GM12878 (cell line): Measurements from ENCODE around the gene HLTF. TPM values are rescaled to one million over a fixed set of nuclear protein-coding genes. Genes with fewer than 3 reads are reported as not detected.

Experiments used
- ATF7 ChIP-seq: fragments of 450-650 bp; IDR thresholded peaks from 2 replicates; pipeline ENCODE4 v1.6.1; 2016; ENCODE audit warnings: low read depth, mild to moderate bottlenecking
- GATAD2B ChIP-seq: fragments of 450-650 bp; conservative IDR thresholded peaks from 2 replicates; pipeline ENCODE4 v1.6.1; 2017; ENCODE audit warnings: low read depth, mild to moderate bottlenecking, moderate library complexity
- IKZF2 ChIP-seq, 2 experiments: fragments of 450-650 bp; IDR thresholded peaks; 2 replicates each; pipeline ENCODE4 v1.6.1; 2017; ENCODE audit warnings: mild to moderate bottlenecking in 2 of 2, moderate library complexity in 2 of 2
- POLR2A ChIP-seq: IDR thresholded peaks from 2 replicates; pipeline ENCODE4 v1.6.1; 2011; ENCODE audit warnings: low read depth, mild to moderate bottlenecking, low read length
- POU2F2 ChIP-seq: IDR thresholded peaks from 3 replicates; pipeline ENCODE4 v1.6.1; 2011; ENCODE audit warnings: low read depth, mild to moderate bottlenecking, low read length, borderline replicate concordance
- RELA ChIP-seq: fragments of 450-650 bp; IDR thresholded peaks from 2 replicates; pipeline ENCODE4 v1.8.0; 2014; ENCODE audit warnings: borderline replicate concordance; ENCODE audit not compliant: partially characterized antibody
- SMC3 ChIP-seq: IDR thresholded peaks from 2 replicates; pipeline ENCODE4 v1.6.1; 2011; ENCODE audit warnings: low read length, improper control_type of control experiment, borderline replicate concordance
- TCF3 ChIP-seq: IDR thresholded peaks from 2 replicates; pipeline ENCODE4 v1.6.1; 2012; ENCODE audit warnings: low read depth, mild to moderate bottlenecking, low read length, borderline replicate concordance; ENCODE audit not compliant: insufficient read depth
- polyA plus RNA-seq, 11 experiments: library from polyadenylated mRNA; depleted of rRNA in 4 of 11; unstranded in 6 of 11; stranded (reverse) in 5 of 11; fragments of >200 nt; fragmentation: Nextera tagmentation in 4 of 11; fragmentation: Illumina TruSeq in 1 of 11; extraction: Ambion mirVana in 4 of 11; extraction: Trizol in 1 of 11; gene quantifications; 1 replicate in 1 of 11; 2 replicates in 10 of 11; pipeline versions ENCODE4 v1.2.1 to v1.2.3, GENCODE V29; 2011 to 2016; ENCODE audit warnings: inconsistent platforms in 2 of 11, missing spikeins in 2 of 11, low read depth in 1 of 11
- total RNA-seq, 4 experiments: library from RNA; depleted of rRNA in 3 of 4; stranded (reverse); fragments of >200 nt in 3 of 4; fragmentation: Illumina TruSeq in 1 of 4; extraction: Trizol in 1 of 4; gene quantifications; 2 replicates each; pipeline versions ENCODE4 v1.2.1 to v1.2.3, GENCODE V29; 2013 to 2021
- TF ChIP-seq, protein P1 (sequence below): fragments of 150-350 bp; IDR thresholded peaks from 2 replicates; pipeline ENCODE4 v1.6.1; 2014; ENCODE audit warnings: mild to moderate bottlenecking, low read depth, low read length
- TF ChIP-seq, protein P2 (sequence below): fragments of 450-650 bp; IDR thresholded peaks from 2 replicates; pipeline ENCODE4 v1.6.1; 2018; ENCODE audit warnings: borderline replicate concordance, mild to moderate bottlenecking; ENCODE audit not compliant: partially characterized antibody

Gene HLTF
- total and polyA plus RNA-seq, 10 of the 15 experiments (the other 5 are each of a cell fraction or from before 2014, with no cell fraction given): 13.7 to 50.4 (median 31.7) TPM

DNA sequence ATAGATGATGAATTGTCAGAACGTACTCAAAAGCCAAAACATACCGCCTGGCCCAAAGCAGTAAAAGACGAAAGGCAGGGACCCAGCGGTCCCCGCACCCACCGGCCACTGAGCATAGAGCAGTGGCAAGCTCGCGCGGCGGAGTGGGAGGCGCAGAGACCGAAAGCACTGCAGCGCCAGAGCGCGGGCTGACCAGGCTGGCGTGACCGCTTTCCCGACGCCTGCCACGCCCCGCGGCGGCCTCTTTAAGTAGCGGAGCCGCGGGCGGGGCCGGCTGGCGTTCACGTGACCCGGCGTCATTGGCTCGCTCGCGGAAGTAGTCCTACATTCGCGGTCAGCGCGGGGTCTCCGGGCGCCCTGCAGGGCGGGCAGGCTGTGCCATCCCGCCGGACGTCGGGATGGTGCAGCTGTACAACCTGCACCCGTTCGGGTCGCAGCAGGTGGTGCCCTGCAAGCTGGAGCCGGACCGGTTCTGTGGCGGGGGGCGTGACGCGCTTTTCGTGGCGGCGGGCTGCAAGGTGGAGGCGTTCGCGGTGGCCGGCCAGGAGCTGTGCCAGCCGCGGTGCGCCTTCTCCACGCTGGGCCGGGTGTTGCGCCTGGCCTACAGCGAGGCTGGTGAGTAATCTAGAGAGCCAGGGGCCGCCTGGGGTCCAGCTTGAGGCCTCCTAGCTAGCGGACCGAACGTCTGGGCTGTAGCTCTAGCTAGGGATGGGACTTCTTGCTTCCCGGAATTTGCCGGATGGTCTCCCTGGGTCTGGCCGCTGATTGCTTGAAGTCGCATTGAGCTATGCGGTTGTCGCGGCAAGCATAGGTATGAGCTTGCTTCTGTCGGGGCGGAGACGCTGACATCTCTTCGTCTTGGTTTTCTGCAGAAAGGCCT lies 43.2 kb upstream of the HLTF start, which contains the start of gene HPS3 (continued):
- TF ChIP-seq, protein P1, sequence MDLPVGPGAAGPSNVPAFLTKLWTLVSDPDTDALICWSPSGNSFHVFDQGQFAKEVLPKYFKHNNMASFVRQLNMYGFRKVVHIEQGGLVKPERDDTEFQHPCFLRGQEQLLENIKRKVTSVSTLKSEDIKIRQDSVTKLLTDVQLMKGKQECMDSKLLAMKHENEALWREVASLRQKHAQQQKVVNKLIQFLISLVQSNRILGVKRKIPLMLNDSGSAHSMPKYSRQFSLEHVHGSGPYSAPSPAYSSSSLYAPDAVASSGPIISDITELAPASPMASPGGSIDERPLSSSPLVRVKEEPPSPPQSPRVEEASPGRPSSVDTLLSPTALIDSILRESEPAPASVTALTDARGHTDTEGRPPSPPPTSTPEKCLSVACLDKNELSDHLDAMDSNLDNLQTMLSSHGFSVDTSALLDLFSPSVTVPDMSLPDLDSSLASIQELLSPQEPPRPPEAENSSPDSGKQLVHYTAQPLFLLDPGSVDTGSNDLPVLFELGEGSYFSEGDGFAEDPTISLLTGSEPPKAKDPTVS: no peak
- peak; percentile 97 for TF ChIP-seq POLR2A
- TF ChIP-seq, protein P2, sequence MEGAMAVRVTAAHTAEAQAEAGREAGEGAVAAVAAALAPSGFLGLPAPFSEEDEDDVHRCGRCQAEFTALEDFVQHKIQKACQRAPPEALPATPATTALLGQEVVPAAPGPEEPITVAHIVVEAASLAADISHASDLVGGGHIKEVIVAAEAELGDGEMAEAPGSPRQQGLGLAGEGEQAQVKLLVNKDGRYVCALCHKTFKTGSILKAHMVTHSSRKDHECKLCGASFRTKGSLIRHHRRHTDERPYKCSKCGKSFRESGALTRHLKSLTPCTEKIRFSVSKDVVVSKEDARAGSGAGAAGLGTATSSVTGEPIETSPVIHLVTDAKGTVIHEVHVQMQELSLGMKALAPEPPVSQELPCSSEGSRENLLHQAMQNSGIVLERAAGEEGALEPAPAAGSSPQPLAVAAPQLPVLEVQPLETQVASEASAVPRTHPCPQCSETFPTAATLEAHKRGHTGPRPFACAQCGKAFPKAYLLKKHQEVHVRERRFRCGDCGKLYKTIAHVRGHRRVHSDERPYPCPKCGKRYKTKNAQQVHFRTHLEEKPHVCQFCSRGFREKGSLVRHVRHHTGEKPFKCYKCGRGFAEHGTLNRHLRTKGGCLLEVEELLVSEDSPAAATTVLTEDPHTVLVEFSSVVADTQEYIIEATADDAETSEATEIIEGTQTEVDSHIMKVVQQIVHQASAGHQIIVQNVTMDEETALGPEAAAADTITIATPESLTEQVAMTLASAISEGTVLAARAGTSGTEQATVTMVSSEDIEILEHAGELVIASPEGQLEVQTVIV: peak; percentile 63
- no peak for TF ChIP-seq RELA
- no peak for TF ChIP-seq IKZF2 (IDR thresholded peaks at IDR 0.05)
- no peak for TF ChIP-seq ATF7
- TF ChIP-seq POU2F2: 0 out of 3 replicates have a peak, but pooled peaks have one; percentile 25
- TF ChIP-seq GATAD2B: peak; percentile 81; the same call in 1 of the 2 replicates
- TF ChIP-seq TCF3: 0 out of 2 replicates have a peak, but pooled peaks have one; percentile 22
- TF ChIP-seq SMC3: peak; percentile 18; the same call in 1 of the 2 replicates
